ENCODE measurements around the gene GCC2.
"Not testable (repeated sequence)": the region's sequence is repeated elsewhere in the genome, so short reads cannot be mapped to it uniquely, and the experiment has no call there.

The GCC2 gene

GRCh38 chr2:108525258-108525657 is 76.3 kb downstream of the GCC2 start:
- DNase-seq = not testable (repeated sequence)

DNA sequence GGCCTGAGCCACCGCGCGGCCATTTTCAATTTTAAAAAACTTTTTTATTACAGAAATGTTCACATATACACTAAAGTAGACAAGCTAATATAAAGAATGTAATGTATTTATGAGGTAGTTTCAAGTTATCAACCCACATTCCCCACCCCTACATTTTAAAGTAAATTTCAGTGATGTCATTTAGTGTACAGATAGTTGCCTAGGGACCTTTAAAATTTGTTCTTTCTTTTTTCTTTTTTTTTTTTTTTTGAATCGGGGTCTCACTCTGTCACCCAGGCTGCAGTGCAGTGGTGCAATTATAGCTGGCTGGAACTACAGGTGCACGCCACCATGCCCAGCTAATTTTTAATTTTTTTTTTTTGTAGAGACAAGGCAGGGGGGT is 82.7 kb downstream of the GCC2 start:
- no peak for DNase-seq

DNA sequence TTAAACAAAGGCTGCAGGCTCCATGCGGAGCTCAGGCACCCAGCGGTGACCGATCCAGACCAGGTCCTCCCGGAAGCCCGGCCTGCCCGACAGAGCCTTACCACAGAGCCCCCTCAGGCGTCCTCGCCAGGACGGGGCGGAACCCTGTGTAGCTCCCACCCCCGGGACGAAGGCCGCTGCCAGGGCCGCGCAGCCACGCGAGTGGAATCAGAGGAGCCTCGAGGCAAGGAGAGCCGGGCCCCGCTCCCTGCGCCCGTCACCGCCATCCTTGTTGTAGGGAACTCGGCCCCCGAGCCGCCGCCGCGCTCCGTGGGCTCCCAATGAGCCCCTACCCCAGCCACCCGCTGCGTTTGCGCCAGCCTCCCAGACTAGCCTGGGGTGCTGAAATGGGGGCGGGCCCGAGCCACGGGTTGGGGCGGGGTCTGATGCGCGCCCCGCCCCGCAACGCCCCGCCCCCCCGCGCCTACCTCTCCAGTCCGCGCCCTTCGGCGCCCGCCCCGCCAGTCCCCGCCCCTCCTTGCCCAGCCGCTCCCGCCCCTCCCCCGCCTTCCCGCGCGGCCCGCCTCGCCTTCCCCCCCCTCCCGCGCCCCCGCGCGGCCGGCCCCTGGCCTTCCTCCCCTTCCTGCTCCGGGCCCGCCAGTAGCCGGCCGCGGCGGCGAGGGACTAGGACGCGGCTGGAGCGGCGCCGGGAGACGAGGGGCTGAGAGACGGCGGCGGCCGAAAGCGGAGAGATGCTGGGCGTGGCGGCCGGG is 85.0 kb downstream of the GCC2 start, which contains the start of gene LIMS1:
TSS of gene LIMS1 (plus strand) at position 639 of the 752 bp plus-strand sequence. CDS start at position 732, 93 bp downstream.
- no peak for DNase-seq

GRCh38 chr2:108534584-108535356 is 85.8 kb downstream of the GCC2 start:
- no peak for DNase-seq

DNA sequence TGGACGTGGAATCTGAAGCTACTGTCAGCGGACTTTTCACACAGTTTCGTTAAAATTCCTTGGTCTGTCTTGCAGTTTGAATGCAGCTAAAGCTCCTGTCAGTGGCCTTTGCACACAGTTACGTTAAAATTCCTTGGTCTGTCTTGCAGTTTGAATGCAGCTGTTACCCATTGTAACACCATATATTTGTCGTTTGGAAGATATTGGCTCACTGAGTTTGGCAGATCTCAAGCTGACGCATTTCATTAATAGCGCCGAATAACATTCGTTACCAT is 86.3 kb downstream of the GCC2 start:
- DNase-seq = no peak

GRCh38 chr2:108536133-108536780 is 87.3 kb downstream of the GCC2 start:
- no peak for DNase-seq

GRCh38 chr2:108536911-108537310 is 87.9 kb downstream of the GCC2 start:
- DNase-seq = no peak

- DNase-seq = no peak
Measured at GRCh38 chr2:108538000-108538625, 89.1 kb downstream of the GCC2 start.

GRCh38 chr2:108541451-108541850 is 92.4 kb downstream of the GCC2 start:
- DNase-seq = no peak

DNA sequence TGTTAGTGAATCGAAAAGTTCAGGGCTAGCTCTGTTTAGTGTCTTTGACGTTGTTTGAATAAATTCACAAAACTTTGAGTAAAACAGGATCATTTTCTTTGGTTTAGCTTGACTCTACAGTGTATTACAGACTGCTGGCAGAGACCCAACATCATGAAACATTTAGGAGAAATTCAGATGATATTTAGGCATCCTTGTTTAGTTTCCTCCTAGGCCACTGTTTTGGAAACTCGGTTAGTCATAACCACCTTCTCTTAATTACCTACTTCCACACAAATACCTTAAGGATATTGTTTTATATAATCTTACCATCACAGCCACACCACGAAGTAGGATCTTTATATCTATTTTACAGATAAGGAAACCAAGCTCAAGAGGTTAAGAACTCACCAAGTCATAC is 93.1 kb downstream of the GCC2 start:
- DNase-seq = no peak

DNA sequence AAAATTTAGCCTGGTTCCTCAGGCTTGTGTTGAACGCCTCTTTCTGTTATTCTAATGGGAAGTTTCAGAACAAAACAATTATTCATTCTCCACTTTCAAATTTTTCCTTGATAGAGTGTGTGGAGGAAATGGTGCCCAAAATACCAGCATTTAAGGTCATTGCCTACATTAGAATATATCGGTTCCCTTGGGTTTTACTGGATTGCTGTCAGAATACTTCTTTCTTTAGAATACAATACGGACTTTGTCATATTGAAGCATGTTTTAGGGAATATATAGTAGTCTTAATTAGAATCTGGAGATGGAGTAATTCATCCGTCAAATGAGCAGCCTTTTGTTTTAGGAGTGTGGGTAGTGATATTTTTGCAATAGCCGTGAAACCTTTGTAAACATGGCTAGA is 98.6 kb downstream of the GCC2 start:
- no peak for DNase-seq

GRCh38 chr2:108548208-108549003 is 99.4 kb downstream of the GCC2 start:
- no peak for DNase-seq

GRCh38 chr2:108552566-108552965 is 103.6 kb downstream of the GCC2 start:
- no peak for DNase-seq

DNA sequence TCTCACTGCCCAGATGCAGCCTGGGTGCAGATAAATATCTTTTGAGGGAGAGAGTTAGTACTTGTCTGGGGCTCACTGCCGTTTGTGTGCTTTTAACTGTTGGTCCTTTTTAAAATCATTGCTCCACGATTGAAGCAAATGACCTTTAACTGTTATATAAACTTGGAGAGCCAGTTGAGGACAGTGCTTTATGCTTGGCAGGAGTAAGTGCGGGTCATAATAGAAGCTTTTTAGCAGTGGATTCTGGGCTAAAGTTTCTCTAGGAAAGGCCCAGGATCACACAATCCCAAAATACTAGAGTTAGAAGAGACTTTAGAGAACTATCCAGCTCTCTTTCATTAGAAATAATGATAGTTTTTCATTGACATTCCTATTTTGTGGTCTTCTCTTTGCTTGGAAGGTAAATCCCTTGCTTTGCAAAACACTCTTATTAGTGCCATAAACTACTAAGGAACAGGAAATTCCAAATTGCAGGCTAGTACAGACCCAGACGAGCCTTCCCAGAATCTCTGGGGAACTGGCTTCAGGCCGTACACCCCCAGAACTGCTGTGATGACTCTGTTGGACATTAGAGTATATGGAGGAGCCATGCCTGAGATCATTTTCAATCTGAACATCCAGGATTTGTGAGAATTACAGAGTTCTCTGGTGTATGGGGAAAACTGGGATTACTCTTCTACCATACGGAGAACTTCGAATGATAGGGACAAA is 104.4 kb downstream of the GCC2 start:
- DNase-seq = no peak

- DNase-seq = no peak
Measured at GRCh38 chr2:108554528-108554927, 105.5 kb downstream of the GCC2 start.

GRCh38 chr2:108555572-108555971 is 106.6 kb downstream of the GCC2 start:
- DNase-seq = no peak

- not testable (repeated sequence) for DNase-seq
Measured at GRCh38 chr2:108556581-108556980, 107.6 kb downstream of the GCC2 start.

Measured in NCI-H2081 treated with DMSO at 0.1 percent for 48 hours (cell line).